ENCODE data around the gene ZBTB40. TPM values are rescaled to one million over a fixed set of nuclear protein-coding genes. Genes with fewer than 3 reads are reported as not detected.

The ZBTB40 gene
- total RNA-seq, 3 donors from 2014 or later = 14.8 to 28.0 (median 16.7) TPM

DNA sequence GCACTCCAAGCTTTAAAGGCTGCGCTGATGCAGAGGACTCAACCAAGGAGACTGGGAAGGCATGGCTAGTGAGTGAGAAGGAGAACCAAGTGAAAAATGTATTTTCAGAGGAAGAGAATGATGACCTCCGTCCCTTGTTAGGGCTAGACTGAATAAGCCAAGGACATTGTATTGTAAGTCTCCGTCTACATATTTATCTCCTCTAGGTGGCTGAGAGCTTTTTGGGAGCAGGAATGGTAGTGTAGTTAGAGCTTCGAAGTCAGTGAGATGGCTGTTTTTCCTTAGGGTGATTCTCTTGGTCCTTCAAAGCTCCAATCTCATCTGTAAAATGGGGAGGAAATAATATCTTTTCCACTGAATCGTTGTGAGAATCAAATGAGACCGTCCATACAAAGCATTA lies 37.6 kb downstream of the ZBTB40 start:
- intact Hi-C loops (cut with DNase I, micrococcal nuclease) = no loop called here
- H3K36me3 ChIP-seq (ENCODE audit: low read depth) = no peaks in the 10 kb centered on the region
- ATAC-seq = no peak
- no peaks in the 10 kb centered on the region for H3K4me1 ChIP-seq (ENCODE audit: low read depth)
- DNase-seq = no peak
- TF ChIP-seq, protein P1, sequence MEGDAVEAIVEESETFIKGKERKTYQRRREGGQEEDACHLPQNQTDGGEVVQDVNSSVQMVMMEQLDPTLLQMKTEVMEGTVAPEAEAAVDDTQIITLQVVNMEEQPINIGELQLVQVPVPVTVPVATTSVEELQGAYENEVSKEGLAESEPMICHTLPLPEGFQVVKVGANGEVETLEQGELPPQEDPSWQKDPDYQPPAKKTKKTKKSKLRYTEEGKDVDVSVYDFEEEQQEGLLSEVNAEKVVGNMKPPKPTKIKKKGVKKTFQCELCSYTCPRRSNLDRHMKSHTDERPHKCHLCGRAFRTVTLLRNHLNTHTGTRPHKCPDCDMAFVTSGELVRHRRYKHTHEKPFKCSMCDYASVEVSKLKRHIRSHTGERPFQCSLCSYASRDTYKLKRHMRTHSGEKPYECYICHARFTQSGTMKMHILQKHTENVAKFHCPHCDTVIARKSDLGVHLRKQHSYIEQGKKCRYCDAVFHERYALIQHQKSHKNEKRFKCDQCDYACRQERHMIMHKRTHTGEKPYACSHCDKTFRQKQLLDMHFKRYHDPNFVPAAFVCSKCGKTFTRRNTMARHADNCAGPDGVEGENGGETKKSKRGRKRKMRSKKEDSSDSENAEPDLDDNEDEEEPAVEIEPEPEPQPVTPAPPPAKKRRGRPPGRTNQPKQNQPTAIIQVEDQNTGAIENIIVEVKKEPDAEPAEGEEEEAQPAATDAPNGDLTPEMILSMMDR (IDR thresholded peaks at IDR 0.05) = no peak
- no peaks in the 10 kb centered on the region for H3K9me3 ChIP-seq
- no peak overlapping the region for H3K4me3 ChIP-seq

DNA sequence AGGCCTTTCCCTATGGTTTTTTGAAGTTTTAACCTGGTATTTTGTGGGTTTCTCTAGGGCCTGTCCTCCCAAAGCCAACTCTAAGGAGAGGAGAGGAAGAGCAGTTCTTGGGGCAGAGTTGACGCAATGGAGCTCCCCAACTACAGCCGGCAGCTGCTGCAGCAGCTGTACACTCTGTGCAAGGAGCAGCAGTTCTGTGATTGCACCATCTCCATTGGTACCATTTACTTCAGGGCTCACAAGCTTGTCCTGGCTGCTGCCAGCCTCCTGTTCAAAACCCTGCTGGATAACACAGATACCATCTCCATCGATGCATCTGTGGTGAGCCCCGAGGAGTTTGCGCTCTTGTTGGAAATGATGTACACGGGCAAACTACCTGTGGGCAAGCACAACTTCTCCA lies 38.2 kb downstream of the ZBTB40 start:
- H3K4me3 ChIP-seq = no peak overlapping the region
- no peaks in the 10 kb centered on the region for H3K4me1 ChIP-seq (ENCODE audit: low read depth)
- H3K36me3 ChIP-seq (ENCODE audit: low read depth) = no peaks in the 10 kb centered on the region
- ATAC-seq = no peak
- intact Hi-C loops (cut with DNase I, micrococcal nuclease) = no loop called here
- H3K9me3 ChIP-seq = no peaks in the 10 kb centered on the region
- TF ChIP-seq, protein P1 (IDR thresholded peaks at IDR 0.05) = no peak
- no peak for DNase-seq

DNA sequence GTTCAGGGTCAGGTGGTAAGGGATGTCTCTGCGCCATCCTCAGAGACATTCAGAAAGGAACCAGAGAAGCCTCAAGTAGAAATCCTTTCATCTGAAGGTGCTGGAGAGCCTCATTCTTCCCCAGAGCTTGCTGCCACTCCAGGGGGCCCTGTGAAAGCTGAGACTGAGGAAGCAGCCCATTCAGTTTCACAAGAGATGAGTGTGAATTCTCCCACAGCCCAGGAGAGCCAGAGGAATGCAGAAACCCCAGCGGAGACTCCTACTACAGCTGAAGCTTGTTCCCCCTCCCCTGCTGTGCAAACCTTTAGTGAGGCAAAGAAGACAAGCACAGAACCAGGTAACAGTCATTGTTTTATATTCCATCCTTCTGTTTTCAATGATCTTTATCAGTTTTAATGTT lies 38.7 kb downstream of the ZBTB40 start:
- H3K4me3 ChIP-seq = no peak overlapping the region
- no peak for ATAC-seq
- no peaks in the 10 kb centered on the region for H3K36me3 ChIP-seq (ENCODE audit: low read depth)
- intact Hi-C loops (cut with DNase I, micrococcal nuclease) = no loop called here
- H3K9me3 ChIP-seq = no peaks in the 10 kb centered on the region
- TF ChIP-seq, protein P1 (IDR thresholded peaks at IDR 0.05) = no peak
- no peaks in the 10 kb centered on the region for H3K4me1 ChIP-seq (ENCODE audit: low read depth)
- no peak for DNase-seq

DNA sequence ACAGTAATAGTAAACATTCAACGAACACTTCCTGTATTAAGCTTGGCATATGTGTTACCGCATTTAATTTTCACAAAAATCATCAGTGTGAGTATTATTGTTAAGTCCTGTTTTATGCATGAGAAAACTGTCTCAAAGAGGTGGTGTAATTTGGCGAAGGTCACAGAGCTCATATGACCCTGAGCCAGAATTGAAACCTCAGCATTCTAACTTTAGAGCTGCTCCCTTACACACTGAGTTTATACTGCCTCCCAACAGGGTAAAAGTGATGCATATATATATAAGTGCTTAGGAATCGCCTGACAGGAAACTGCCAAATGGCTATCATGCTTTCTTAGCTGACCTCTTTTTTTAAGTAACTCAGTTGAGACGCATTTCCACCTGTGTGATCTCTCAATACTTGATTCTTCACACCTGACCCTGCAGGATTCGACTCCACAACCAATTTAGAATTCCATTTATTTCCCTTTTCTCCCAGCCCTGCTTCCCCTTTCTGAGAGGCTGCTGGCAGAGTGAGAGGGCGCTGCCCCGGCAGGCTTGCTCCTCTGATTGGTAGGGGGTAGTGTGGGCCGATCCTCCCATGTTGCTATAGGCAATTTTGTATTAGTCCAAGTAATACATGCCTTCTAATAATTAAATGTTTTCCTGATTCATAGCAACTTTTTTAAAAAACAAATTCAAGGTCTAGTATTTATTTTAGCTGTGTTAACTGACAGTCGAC lies 40.5 kb downstream of the ZBTB40 start:
- Histone ChIP-seq H3K4me1 (ENCODE audit: low read depth) (no peaks in the 10 kb centered on the region), H3K4me3 (no peak overlapping the region), H3K9me3 (no peaks in the 10 kb centered on the region), H3K36me3 (ENCODE audit: low read depth) (no peaks in the 10 kb centered on the region)
- DNase-seq (no peak), ATAC-seq (no peak)
- TF ChIP-seq, protein P1 (IDR thresholded peaks at IDR 0.05) = no peak
- intact Hi-C loops (cut with DNase I, micrococcal nuclease) = no loop called here

DNA sequence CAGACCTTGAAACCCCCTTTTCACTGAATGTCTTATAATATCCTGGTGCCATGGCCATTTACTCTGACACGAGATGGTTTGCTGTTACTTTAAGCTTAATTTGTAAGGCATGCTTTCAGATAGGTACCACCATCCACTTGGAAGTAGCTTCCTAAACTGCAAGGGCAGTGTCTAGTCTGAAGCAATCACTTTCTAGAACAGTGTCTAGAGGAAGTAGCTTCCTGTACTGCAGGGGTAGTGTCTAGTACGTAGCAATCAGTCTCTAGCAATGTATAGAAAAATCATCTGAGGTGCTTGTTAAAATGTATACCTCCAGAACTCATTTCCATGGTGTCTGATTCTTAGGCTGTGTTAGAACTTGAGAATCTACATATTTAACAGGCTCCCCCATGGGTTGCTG lies 42.5 kb downstream of the ZBTB40 start:
- no peak overlapping the region for H3K4me3 ChIP-seq
- H3K36me3 ChIP-seq (ENCODE audit: low read depth) = no peaks in the 10 kb centered on the region
- ATAC-seq = no peak

More for the DNA sequence above, 42.5 kb downstream of the ZBTB40 start:
- Histone ChIP-seq H3K9me3 (no peaks in the 10 kb centered on the region), H3K4me1 (ENCODE audit: low read depth) (no peaks in the 10 kb centered on the region)
- DNase-seq = no peak
- intact Hi-C loops (cut with DNase I, micrococcal nuclease) = no loop called here
- TF ChIP-seq, protein P1 (IDR thresholded peaks at IDR 0.05) = no peak
